Stimulated activated CD4-positive, alpha-beta T cell treated with anti-CD3 and anti-CD28 coated beads, Interleukin-4, amount 100 ng/mL, for 4 hours (primary cell): ENCODE results near the gene LIPA.
"Not testable (repeated sequence)": the region's sequence is repeated elsewhere in the genome, so short reads cannot be mapped to it uniquely, and the experiment has no call there.

Source experiments
- DNase-seq, 2 experiments: peaks; one replicate each; pipeline ENCODE4 v3.0.0-alpha.2; 2020

Gene LIPA

GRCh38 chr10:89251409-89252224 is at the start of gene LIPA:
Gene LIPA, minus strand, starts transcription at chr10:89251775. Its CDS starts 4,127 bp downstream, at chr10:89247648.
- DNase-seq, result peak; percentile 89 to 99

GRCh38 chr10:89301232-89301631 is 49.7 kb upstream of the LIPA start:
- no peak for DNase-seq

- DNase-seq, result no peak
Measured at GRCh38 chr10:89299031-89299430, 47.5 kb upstream of the LIPA start.

GRCh38 chr10:89297791-89298190 is 46.2 kb upstream of the LIPA start:
- no peak for DNase-seq

- DNase-seq, result no peak
Measured at GRCh38 chr10:89297356-89297755, 45.8 kb upstream of the LIPA start.

- DNase-seq, result no peak
Measured at GRCh38 chr10:89296220-89296648, 44.7 kb upstream of the LIPA start.

GRCh38 chr10:89295597-89295996 is 44.0 kb upstream of the LIPA start:
- DNase-seq, result no peak

GRCh38 chr10:89294721-89295239 is 43.2 kb upstream of the LIPA start:
- no peak for DNase-seq

GRCh38 chr10:89285303-89285702 is 33.7 kb upstream of the LIPA start:
- DNase-seq, result not testable (repeated sequence)

- DNase-seq, result not testable (repeated sequence)
Measured at GRCh38 chr10:89284711-89285110, 33.1 kb upstream of the LIPA start.

GRCh38 chr10:89283936-89284475 is 32.4 kb upstream of the LIPA start:
- no peak for DNase-seq

- DNase-seq, result no peak
Measured at GRCh38 chr10:89283025-89283935, 31.7 kb upstream of the LIPA start.

GRCh38 chr10:89281606-89282395 is 30.2 kb upstream of the LIPA start:
- no peak for DNase-seq

GRCh38 chr10:89280508-89280907 is 28.9 kb upstream of the LIPA start:
- no peak for DNase-seq

- DNase-seq, result no peak
Measured at GRCh38 chr10:89279421-89279869, 27.9 kb upstream of the LIPA start.

GRCh38 chr10:89278900-89279392 is 27.4 kb upstream of the LIPA start:
- no peak for DNase-seq

GRCh38 chr10:89278034-89278535 is 26.5 kb upstream of the LIPA start:
- DNase-seq, result no peak

GRCh38 chr10:89275383-89275782 is 23.8 kb upstream of the LIPA start:
- no peak for DNase-seq

GRCh38 chr10:89274928-89275327 is 23.4 kb upstream of the LIPA start:
- DNase-seq, result no peak

GRCh38 chr10:89273680-89274079 is 22.1 kb upstream of the LIPA start:
- no peak for DNase-seq

- no peak for DNase-seq
Measured at GRCh38 chr10:89271532-89271931, 20.0 kb upstream of the LIPA start.

- no peak for DNase-seq
Measured at GRCh38 chr10:89270153-89270483, 18.5 kb upstream of the LIPA start.
